Hepatocyte (in vitro differentiated cells): ENCODE data around the gene CXCL16. TPM values are rescaled to one million over a fixed set of nuclear protein-coding genes. Genes with fewer than 3 reads are reported as not detected.

Experiments used
- DNase-seq: peaks from one replicate; pipeline ENCODE4 v3.0.0-alpha.2; 2016; ENCODE audit warnings: low spot score
- H2AFZ ChIP-seq: fragments of 200-600 bp; sonication (generic); 2 replicates; pipeline ENCODE4 v1.6.0; 2016; ENCODE audit warnings: antibody characterized with exemption, mild to moderate bottlenecking
- H3K27ac ChIP-seq: fragments of 200-600 bp; sonication (generic); 2 replicates; pipeline ENCODE4 v1.5.1; 2016; ENCODE audit warnings: mild to moderate bottlenecking
- H3K27me3 ChIP-seq: fragments of 200-600 bp; sonication (generic); 2 replicates; pipeline ENCODE4 v1.6.1; 2016
- H3K36me3 ChIP-seq: fragments of 200-600 bp; sonication (generic); replicated peaks from 2 replicates; pipeline ENCODE4 v1.5.1; 2016; ENCODE audit warnings: low read depth; ENCODE audit not compliant: insufficient read depth
- H3K4me1 ChIP-seq: fragments of 200-600 bp; sonication (generic); 2 replicates; pipeline ENCODE4 v1.5.1; 2016; ENCODE audit warnings: mild to moderate bottlenecking, moderate library complexity; ENCODE audit not compliant: insufficient read depth
- H3K4me2 ChIP-seq: fragments of 200-600 bp; sonication (generic); 2 replicates; pipeline ENCODE4 v1.6.0; 2016
- H3K4me3 ChIP-seq: fragments of 200-600 bp; sonication (generic); 2 replicates; pipeline ENCODE4 v1.5.1; 2016; ENCODE audit warnings: mild to moderate bottlenecking
- H3K79me2 ChIP-seq: fragments of 200-600 bp; sonication (generic); 2 replicates; pipeline ENCODE4 v1.6.0; 2017; ENCODE audit warnings: mild to moderate bottlenecking
- H3K9me2 ChIP-seq: fragments of 200-600 bp; sonication (generic); replicated peaks from 2 replicates; pipeline ENCODE4 v1.6.0; 2017; ENCODE audit warnings: mild to moderate bottlenecking; ENCODE audit not compliant: insufficient read depth
- H3K9me3 ChIP-seq: fragments of 200-600 bp; sonication (generic); 2 replicates; pipeline ENCODE4 v1.5.1; 2016; ENCODE audit warnings: low read depth, mild to moderate bottlenecking
- H4K20me1 ChIP-seq: fragments of 200-600 bp; sonication (generic); 2 replicates; pipeline ENCODE4 v1.6.0; 2016; ENCODE audit warnings: mild to moderate bottlenecking; ENCODE audit not compliant: insufficient read depth, poor library complexity, severe bottlenecking
- EZH2 ChIP-seq: fragments of 200-600 bp; sonication (generic); IDR thresholded peaks from 2 replicates; pipeline ENCODE4 v1.6.1; 2016; ENCODE audit warnings: antibody characterized with exemption, mild to moderate bottlenecking, borderline replicate concordance
- EZH2phosphoT487 ChIP-seq: fragments of 200-600 bp; sonication (generic); IDR thresholded peaks from one replicate; pipeline ENCODE4 v1.6.1; 2018; ENCODE audit warnings: antibody characterized with exemption, mild to moderate bottlenecking, low read depth, moderate library complexity; ENCODE audit not compliant: unreplicated experiment, severe bottlenecking
- WGBS: methylation state at CpG from one replicate; pipeline ENCODE4 v1.1.6; 2016; ENCODE audit warnings: low lambda C conversion rate; ENCODE audit errors: missing lambda C conversion rate; 5-methylcytosine and 5-hydroxymethylcytosine counted together
- polyA plus RNA-seq: library from polyadenylated mRNA; unstranded; fragments of >200 nt; fragmentation: Nextera tagmentation; extraction: Ambion mirVana; gene quantifications from 2 replicates; pipeline ENCODE4 v1.2.1, GENCODE V29; 2016
- total RNA-seq: library from RNA; depleted of rRNA; stranded (reverse); fragments of >200 nt; gene quantifications from 2 replicates; pipeline ENCODE4 v1.2.3, GENCODE V29; 2014
- TF ChIP-seq, protein P1 (sequence below): fragments of 200-600 bp; sonication (generic); IDR thresholded peaks from 2 replicates; pipeline ENCODE4 v1.5.1; 2016; ENCODE audit warnings: antibody characterized with exemption, mild to moderate bottlenecking; ENCODE audit not compliant: poor library complexity

CXCL16 gene
- total and polyA plus RNA-seq, 2 experiments from 2014 or later, result 39.9 to 82.5 TPM

DNA sequence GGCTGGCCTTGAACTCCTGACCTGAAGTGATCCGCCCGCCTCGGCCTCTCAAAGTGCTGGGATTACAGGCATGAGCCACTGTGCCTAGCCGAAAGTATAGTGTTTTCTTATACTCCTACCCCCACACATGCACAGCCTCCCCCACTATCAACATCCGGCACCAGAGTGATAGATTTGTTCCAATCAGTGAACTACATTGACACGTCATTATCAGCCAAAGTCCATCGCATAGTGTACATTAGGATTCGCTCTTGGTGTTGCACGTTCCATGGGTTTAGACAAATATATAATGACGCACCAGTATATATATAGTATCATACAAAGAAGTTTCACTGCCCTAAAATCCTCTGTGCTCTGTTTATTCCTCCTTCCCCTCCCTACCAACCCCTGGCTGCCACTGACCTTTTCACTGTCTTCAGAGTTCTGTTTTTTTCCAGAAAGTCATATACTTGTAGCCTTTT, 20.1 kb upstream of the CXCL16 start:
- peak; percentile 82 for DNase-seq
- no peaks in the 10 kb centered on the region for H3K79me2 ChIP-seq
- no peak overlapping the region for H3K4me2 ChIP-seq
- H3K9me2 ChIP-seq, result no peaks in the 10 kb centered on the region
- no peaks in the 10 kb centered on the region for H3K27me3 ChIP-seq
- no peaks in the 10 kb centered on the region for H4K20me1 ChIP-seq
- no peaks in the 10 kb centered on the region for H3K9me3 ChIP-seq
- H3K4me1 ChIP-seq, result no peaks in the 10 kb centered on the region
- TF ChIP-seq EZH2 (no peak), EZH2phosphoT487 (no peak)
- TF ChIP-seq, protein P1, sequence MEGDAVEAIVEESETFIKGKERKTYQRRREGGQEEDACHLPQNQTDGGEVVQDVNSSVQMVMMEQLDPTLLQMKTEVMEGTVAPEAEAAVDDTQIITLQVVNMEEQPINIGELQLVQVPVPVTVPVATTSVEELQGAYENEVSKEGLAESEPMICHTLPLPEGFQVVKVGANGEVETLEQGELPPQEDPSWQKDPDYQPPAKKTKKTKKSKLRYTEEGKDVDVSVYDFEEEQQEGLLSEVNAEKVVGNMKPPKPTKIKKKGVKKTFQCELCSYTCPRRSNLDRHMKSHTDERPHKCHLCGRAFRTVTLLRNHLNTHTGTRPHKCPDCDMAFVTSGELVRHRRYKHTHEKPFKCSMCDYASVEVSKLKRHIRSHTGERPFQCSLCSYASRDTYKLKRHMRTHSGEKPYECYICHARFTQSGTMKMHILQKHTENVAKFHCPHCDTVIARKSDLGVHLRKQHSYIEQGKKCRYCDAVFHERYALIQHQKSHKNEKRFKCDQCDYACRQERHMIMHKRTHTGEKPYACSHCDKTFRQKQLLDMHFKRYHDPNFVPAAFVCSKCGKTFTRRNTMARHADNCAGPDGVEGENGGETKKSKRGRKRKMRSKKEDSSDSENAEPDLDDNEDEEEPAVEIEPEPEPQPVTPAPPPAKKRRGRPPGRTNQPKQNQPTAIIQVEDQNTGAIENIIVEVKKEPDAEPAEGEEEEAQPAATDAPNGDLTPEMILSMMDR, result no peak
- H3K4me3 ChIP-seq, result no peak overlapping the region
- 62% methylated on average over 10 of the region's 10 CpGs for WGBS
- H3K36me3 ChIP-seq, result no peaks in the 10 kb centered on the region
- H2AFZ ChIP-seq, result no peak overlapping the region
- peak overlapping the region; percentile 86 for H3K27ac ChIP-seq

DNA sequence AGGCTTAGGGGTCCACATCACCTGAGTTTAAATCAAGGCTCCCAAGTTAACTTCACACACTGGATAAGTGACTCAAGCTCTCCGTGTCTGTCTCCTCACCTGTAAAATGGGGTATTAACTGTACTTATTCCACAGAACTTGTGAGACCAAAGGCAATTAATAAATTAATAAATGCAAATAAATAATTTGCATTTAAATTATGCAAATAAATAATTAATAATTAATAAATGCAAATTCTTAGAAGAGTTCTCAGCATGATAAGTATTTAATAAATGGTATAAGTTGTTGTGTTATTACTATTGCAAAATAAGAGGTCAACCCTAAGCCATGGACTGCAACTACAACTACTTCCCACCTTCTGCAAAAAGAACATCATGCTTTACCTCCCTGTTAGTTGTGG, 13.7 kb upstream of the CXCL16 start:
- Histone ChIP-seq H3K27ac (no peak overlapping the region), H3K4me1 (no peaks in the 10 kb centered on the region), H3K9me2 (no peaks in the 10 kb centered on the region), H4K20me1 (no peaks in the 10 kb centered on the region), H2AFZ (no peak overlapping the region), H3K9me3 (no peaks in the 10 kb centered on the region), H3K4me3 (no peak overlapping the region), H3K36me3 (no peaks in the 10 kb centered on the region), H3K4me2 (no peak overlapping the region), H3K79me2 (no peaks in the 10 kb centered on the region), H3K27me3 (peaks cover 9% of the 10 kb centered on the region)
- DNase-seq, result no peak
- WGBS, result 79% methylated on average over 1 of the region's 1 CpG
- no peak for TF ChIP-seq EZH2
- TF ChIP-seq, protein P1, result no peak
- no peak for TF ChIP-seq EZH2phosphoT487

DNA sequence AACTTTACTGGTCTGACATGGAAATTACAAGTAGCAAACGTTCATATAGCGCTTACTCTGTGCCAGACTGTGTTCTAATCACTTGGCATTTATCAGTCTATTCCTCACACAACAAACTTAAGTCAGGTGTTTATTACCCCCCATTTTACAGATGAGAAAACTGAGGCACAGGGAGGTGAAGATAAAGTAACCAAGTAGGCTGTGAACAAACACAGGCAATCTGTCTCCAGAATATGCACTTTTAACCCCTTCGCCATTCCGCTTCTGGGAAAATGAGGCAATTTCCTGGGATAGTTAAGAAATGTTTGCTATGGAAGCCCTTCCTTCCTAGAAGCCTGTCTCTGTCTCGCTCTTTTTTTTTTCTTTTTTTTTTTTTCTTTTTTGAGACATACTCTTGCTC, 12.2 kb upstream of the CXCL16 start:
- Histone ChIP-seq H2AFZ (no peak overlapping the region), H3K4me3 (no peak overlapping the region), H3K36me3 (no peaks in the 10 kb centered on the region), H3K4me1 (no peaks in the 10 kb centered on the region), H3K4me2 (no peak overlapping the region), H3K27me3 (peaks cover 10% of the 10 kb centered on the region), H3K9me2 (no peaks in the 10 kb centered on the region), H4K20me1 (no peaks in the 10 kb centered on the region), H3K79me2 (no peaks in the 10 kb centered on the region), H3K9me3 (no peaks in the 10 kb centered on the region), H3K27ac (no peak overlapping the region)
- 84% methylated on average over 5 of the region's 5 CpGs for WGBS
- TF ChIP-seq EZH2 (no peak), EZH2phosphoT487 (no peak)
- TF ChIP-seq, protein P1, result no peak
- no peak for DNase-seq

DNA sequence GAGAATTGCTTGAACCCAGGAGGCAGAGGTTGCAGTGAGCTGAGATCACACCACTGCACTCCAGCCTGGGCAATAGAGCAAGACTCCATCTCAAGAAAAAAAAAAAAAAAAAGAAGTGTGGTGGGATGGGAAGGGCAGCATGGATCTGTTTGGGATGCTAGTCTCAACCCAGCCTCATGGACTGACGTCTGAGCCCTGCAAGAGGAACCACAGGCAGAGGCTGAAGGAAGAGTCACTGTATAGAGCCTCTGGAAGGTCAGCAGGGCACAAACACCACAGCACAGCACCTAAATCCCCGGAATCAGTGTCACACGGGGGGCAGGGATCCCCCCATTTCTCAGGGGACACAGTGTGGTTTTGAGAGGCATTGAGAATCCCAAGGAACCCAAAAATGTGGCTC, 10.9 kb upstream of the CXCL16 start:
- no peak overlapping the region for H3K27ac ChIP-seq
- WGBS, result 56% methylated on average over 3 of the region's 3 CpGs
- peaks cover 12% of the 10 kb centered on the region for H3K27me3 ChIP-seq

More for the DNA sequence above, 10.9 kb upstream of the CXCL16 start:
- H3K4me3 ChIP-seq, result no peak overlapping the region
- H3K36me3 ChIP-seq, result no peaks in the 10 kb centered on the region
- H2AFZ ChIP-seq, result no peak overlapping the region
- H3K4me2 ChIP-seq, result no peak overlapping the region
- TF ChIP-seq EZH2 (no peak), EZH2phosphoT487 (no peak)
- TF ChIP-seq, protein P1, result no peak
- no peaks in the 10 kb centered on the region for H3K9me3 ChIP-seq
- H3K9me2 ChIP-seq, result no peaks in the 10 kb centered on the region
- H3K4me1 ChIP-seq, result peaks cover 3% of the 10 kb centered on the region
- DNase-seq, result no peak
- no peaks in the 10 kb centered on the region for H3K79me2 ChIP-seq
- H4K20me1 ChIP-seq, result no peaks in the 10 kb centered on the region
